H54 (cell line): ENCODE measurements around the gene LRMDA.
"Not testable (repeated sequence)": the region's sequence is repeated elsewhere in the genome, so short reads cannot be mapped to it uniquely, and the experiment has no call there.

Experiments
- DNase-seq: peaks from one replicate; pipeline ENCODE4 v3.0.0; 2011; ENCODE audit warnings: low spot score, mixed read lengths; ENCODE audit not compliant: insufficient read length
- FAIRE-seq: peaks from 3 replicates; lab custom pipeline; 2011; peaks lifted over from hg19 to GRCh38; lab: Jason Lieb, UNC
- POLR2A ChIP-seq: IDR thresholded peaks from 2 replicates; pipeline ENCODE4 v1.6.1; 2011; ENCODE audit warnings: low read depth, mild to moderate bottlenecking, low read length

The LRMDA gene

DNA sequence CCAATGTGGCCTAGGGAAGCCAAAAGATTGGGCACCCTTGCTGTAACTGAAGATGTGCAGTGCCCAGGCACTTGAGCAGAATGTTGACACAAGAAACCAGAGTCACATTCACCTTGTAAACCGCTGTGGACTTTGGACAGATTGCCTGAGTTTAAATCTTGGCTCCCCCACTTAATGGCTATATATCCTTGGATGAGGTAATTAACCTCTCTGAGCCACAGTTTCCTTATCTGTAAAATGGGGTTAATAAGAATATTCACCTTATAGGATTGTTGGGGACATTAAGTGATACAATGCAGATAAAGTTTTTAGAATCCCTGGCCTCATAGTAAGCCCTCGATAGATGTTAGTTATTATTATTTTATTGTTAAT lies 331.0 kb downstream of the LRMDA start:
- FAIRE-seq, result no peak
- DNase-seq, result no peak
- TF ChIP-seq POLR2A, result no peak

DNA sequence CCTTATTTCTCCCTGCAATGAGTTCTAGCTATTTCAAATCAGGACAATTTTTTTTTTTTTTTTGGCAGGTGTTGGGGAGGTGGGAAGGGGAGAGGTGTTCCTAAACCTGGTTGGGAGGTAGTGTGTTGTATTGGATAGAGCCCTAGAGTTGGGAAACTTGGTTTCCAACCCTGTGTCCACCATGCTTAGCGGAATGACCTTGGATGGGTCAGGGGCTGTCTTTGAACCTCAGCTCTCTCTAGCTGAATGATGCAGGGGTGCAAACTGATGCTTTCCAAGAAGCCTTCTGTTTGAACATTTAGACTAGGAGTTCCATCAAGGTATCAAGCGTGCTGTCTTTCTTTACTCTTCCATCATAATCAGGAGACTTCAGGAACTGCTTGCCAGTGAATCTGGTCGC lies 332.2 kb downstream of the LRMDA start:
- no peak for TF ChIP-seq POLR2A
- FAIRE-seq (no peak), DNase-seq (no peak)

DNA sequence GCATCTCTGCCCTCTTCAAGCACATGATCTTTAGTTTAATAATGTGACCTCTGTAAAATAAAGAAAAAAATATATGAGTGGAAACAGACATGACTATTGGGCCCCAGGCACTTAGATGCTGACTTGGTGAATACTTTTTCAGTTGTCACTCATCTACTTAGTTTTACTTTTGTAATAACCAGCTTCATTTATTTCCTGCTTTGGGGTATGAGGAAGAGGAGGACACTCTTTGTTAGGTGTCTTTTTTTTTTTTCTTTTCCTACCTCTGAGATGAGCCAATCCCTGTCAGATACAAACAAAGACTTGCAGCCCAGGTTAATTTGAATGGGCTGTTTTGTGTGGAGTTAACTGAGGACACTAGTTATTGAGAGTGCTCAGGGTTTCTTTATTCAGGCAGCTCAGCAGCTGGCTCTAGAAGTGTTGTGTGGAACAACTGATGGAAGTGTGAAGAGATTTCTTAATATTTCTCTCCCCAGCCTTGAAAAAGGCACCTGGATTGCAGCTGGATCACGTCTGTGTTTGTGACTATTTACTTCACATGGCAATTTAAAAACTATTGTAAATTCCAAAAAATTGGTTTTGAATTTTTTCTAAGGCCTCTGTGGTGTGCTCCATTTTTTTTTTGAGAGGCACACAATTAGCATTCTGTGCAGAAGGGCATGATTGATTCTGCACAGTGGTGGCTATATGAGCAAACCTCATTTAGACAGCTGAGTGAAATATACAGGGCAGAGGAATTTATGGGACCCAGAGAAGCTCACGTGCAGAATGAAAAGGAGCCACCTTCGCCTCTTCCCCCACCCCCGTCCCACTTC lies 333.8 kb downstream of the LRMDA start:
- FAIRE-seq (no peak), DNase-seq (no peak)
- TF ChIP-seq POLR2A, result no peak

DNA sequence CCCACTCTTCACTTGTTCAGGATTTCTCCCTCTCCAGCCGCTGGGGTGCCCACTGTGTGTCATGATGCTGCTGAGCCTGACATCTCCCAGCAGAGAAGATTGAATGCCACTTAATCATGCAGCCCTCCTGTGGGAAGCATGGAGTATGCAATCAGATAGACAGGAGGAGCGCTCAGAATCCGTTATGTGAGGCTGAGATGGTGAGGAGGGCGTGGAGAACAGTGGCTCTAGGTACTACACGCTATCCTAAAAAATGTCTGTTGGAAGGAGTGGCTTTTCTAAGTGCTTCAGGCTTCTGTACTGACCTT lies 334.3 kb downstream of the LRMDA start:
- FAIRE-seq, result no peak
- no peak for DNase-seq
- no peak for TF ChIP-seq POLR2A

DNA sequence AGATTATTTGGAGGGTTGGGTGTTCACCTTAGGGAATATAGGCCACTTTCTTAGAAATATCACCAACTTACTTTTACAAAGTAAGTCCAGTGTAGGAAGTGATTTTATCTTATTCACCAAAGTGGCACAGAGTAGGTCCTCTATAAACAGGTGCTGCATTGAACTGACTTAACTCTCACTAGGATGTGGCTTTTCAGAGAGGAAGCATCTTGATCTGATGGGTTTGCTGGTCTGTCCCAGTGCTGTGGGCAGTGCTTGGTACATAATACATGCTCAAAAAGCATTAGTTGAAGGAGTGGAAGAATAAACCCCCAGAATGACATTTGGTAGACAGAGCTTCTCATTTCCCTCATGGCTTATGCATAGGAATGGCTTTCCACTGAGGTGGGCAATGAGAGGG lies 334.7 kb downstream of the LRMDA start:
- TF ChIP-seq POLR2A, result no peak
- FAIRE-seq (no peak), DNase-seq (no peak)

DNA sequence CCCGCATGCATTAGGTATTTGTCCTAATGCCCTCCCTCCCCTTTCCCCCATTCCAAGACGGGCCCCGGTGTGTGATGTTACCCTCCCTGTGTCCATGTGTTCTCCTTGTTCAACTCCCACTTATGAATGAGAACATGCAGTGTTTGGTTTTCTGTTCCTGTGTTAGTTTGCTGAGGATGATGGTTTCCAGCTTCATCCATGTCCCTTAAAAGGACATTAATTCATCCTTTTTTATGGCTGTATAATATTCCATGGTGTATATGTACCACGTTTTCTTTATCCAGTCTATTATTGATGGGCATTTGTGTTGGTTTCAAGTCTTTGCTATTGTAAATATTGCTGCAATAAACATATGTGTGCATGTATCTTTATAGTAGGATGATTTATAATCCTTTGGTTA lies 335.3 kb downstream of the LRMDA start:
- DNase-seq, FAIRE-seq: not testable (repeated sequence)

DNA sequence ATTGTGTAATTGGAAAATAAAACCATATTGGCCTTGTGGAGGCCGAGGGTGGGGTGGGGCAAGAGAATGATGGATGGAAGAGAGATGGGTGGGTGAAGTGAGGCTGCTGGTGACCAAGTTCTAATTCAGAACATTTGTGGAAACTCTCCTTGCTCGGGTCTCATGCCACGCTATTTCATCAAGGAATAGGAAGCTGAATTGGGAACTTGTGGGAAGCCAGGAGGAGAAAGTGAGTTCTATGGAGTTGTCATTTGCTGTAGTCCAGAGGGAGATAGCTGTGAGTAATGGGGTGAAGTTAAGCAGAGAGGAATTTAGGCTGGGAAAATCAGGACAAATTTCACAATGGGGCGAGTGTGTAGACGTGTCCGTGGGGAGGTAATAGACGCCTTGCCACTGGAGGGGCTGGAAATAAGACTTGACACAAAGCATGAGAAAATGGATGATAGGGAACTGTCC lies 339.2 kb downstream of the LRMDA start:
- DNase-seq (no peak), FAIRE-seq (no peak)
- no peak for TF ChIP-seq POLR2A

DNA sequence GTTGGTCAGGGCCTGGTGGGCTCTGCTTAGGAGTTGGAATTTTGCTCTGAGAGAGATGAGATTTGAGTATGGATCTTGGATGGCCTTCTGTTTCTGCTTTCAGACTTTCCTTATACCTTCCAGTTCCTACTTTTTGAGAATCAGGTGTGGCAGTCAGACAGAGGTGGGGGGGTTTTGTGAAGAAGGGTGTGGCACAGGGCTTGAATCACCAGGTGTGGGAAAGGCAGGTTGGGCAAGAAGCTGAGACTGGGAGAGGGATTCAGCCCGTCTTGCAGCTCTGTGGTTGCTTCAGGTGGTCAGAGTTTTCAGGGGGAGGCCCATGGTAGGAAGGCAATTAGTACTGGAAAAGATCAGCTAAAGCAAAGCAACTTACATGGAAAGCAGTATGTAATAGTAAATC lies 340.2 kb downstream of the LRMDA start:
- TF ChIP-seq POLR2A, result no peak
- FAIRE-seq (no peak), DNase-seq (no peak)

DNA sequence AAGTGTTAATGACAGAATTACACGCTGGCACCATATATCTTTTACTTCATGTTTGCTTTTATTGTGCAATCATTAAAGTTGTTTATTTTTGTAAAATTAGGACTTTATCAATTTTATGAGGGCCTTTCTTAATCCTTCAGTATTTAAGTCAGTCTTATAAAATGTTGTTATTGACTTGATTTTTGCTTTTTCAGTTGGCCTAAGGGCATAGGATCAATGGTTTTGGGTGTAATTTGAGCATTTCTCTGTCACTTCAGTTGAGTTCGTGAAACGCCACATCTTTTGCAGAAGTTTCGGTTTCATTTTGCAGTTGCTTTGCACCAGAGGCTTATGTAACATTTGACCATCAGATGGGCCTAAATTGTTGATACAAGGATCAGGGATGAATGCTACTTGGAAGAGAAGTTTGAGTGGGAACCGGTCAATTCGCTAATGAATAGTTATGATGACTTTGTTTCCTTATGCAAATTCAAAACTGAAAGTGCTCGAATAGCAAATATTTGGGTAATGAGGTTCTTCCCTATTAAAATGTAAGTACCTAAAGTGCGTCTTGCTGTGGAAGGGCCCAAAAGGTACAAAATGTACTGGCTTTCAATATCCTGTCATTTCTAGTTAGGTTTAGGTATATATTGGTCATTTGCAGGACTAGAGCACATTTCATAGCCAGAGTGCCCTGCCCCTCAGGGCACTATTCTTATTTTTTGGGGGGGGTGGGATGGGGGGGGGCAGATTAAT lies 340.9 kb downstream of the LRMDA start:
- FAIRE-seq (no peak), DNase-seq (no peak)
- TF ChIP-seq POLR2A, result no peak

DNA sequence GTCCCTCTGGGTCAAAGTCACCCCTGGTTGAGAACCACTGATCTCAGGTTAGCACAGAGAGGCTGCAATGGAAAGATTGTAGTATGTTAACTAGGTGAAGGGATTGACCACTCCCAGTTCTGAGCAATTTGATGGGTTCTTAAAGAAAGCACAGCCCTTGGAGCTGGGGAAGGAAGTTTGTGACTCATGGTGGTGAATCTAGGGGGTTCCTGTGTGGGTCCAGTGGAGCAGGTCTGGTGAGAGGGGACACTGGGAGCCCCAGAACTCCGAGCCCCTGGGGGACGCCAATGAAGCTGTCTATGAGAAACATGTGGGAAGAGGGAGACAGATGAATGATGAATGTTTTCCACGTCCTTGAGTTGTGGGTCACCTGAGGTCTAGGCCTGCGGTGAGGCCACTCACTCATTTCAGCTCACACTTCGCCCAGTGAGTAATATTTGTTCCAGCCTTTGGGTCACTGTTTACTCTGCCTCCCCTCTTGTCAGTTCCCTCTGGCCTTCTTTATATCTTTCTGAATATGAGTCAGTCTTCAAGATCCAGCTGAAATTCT lies 341.9 kb downstream of the LRMDA start:
- TF ChIP-seq POLR2A, result no peak
- DNase-seq (no peak), FAIRE-seq (no peak)

DNA sequence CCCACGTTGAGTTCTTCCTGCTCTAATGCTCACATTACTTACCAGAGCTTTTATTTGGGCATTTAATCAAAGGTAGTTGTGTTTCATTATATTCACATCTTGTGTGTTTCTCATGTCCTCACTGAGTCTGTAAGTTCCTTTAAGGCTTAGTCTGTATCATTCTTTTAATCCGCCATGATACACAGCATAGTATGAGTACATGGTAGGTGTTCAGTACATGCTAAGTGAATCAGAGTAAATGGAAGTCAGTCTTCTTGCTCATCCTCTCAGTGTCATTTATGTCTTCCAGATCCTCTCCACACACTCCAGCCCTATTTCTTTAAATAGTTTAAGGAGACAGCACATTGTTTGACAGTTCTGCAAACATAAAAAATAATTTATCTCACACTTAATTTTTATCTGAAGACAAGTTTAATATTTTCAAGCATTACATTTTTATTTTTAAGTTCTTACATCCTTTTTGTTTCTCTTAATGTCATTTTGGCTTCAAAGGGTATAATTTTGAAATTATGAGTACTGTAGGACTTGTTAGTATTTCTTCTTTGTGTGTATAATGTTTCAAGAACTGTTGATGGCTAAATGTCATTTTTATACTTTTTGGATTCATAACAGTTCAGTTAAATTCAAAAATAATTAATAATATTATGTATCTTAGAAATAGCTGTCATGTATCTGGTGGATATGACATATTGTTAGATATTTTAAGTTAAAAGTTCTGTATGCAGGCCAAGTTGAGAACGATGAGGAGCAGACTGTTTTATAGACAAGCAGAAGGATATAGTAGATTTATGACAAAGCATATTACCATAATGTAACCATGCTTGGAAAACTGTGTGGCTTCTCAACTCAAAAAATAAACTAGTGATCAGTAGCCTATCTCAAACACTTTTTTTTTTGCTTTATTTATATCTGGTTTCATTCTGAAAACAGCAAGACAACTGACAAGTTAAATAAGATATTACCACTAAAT lies 342.7 kb downstream of the LRMDA start:
- DNase-seq, result no peak
- no peak for TF ChIP-seq POLR2A
- FAIRE-seq, result no peak

DNA sequence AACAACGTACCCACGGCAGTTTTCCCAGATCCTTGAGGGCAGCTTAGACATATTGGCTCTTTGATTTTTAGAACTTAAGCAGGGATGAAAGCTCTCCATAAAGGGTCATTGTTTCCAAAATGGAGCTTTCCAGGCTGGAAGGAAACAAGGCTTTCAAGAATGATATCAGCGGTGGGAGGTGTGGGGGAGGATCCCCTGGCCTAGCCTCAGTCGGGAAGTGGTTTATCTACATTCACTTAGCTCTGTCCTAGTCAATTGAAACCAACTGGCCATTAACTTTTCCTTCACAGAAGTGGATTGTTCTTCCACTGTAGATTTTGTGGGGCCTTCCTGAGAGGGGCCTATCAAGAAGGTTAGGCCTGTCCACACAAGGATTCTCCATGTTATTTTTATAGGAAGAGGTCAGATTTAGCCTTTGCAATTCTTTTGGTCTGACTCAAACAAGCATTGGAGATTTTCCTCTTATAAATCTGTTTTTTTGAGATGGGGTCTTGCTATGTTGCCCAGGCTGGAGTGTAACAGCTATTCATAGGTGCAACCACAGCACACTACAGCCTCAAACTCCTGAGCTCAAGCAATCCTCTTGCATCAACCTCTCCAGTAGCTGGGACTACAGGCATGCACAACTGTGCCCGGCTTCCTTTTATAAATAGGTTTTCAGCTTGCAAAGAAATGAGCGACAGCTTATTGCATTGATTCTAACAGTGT lies 343.5 kb downstream of the LRMDA start:
- TF ChIP-seq POLR2A, result no peak
- DNase-seq, result no peak
- FAIRE-seq, result no peak
